ENCODE measurements around the gene KLHL18. TPM values are rescaled to one million over a fixed set of nuclear protein-coding genes. Genes with fewer than 3 reads are reported as not detected.

The KLHL18 gene
- total and polyA plus RNA-seq, 12 donors: 10.6 to 62.1 (median 28.3) TPM

GRCh38 chr3:47293822-47294221, 11.1 kb downstream of the KLHL18 start:
- H3K27ac ChIP-seq: no peak overlapping the region
- H3K27me3 ChIP-seq: no peaks in the 10 kb centered on the region
- peaks cover 9 to 51% of the 10 kb centered on the region in 2 donors for H3K4me1 ChIP-seq (replicated peaks in 1 of 2)
- no peak for TF ChIP-seq POLR2A (IDR thresholded peaks at IDR 0.05)
- TF ChIP-seq, protein P1, sequence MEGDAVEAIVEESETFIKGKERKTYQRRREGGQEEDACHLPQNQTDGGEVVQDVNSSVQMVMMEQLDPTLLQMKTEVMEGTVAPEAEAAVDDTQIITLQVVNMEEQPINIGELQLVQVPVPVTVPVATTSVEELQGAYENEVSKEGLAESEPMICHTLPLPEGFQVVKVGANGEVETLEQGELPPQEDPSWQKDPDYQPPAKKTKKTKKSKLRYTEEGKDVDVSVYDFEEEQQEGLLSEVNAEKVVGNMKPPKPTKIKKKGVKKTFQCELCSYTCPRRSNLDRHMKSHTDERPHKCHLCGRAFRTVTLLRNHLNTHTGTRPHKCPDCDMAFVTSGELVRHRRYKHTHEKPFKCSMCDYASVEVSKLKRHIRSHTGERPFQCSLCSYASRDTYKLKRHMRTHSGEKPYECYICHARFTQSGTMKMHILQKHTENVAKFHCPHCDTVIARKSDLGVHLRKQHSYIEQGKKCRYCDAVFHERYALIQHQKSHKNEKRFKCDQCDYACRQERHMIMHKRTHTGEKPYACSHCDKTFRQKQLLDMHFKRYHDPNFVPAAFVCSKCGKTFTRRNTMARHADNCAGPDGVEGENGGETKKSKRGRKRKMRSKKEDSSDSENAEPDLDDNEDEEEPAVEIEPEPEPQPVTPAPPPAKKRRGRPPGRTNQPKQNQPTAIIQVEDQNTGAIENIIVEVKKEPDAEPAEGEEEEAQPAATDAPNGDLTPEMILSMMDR (IDR thresholded peaks at IDR 0.05): no peak
- DNase-seq: no peak
- H3K4me3 ChIP-seq: no peak overlapping the region
- intact Hi-C loops (cut with DNase I): no loop called here
- no peaks in the 10 kb centered on the region for H3K36me3 ChIP-seq (replicated peaks in 1 of 2)
- no peaks in the 10 kb centered on the region for H3K9me3 ChIP-seq (replicated peaks in 1 of 3)
- WGBS, 4 donors: 74 to 81% (median 78%) methylated on average over 2 of the region's 2 CpGs

DNA sequence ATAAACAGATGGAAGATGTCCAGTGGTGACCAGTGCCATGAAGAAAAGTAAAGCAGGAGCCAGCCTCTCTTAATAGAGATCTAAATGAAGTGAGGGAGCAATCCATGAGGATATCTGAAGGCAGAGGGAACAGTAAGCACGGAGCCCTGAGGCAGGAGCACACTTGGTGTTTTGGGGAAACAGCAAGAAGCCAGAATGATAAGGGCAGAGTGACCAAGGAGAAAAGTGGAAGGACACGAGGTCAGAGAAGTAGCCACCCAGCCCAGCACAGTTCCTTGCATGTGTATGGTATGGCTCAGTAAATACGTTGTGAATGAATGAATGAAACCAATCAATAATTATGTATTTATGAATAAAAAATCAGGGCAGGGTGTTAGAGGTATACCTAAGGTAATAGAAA, 11.6 kb downstream of the KLHL18 start:
- H3K36me3 ChIP-seq (replicated peaks in 1 of 2): no peaks in the 10 kb centered on the region
- no peaks in the 10 kb centered on the region for H3K9me3 ChIP-seq (replicated peaks in 1 of 3)
- no peaks in the 10 kb centered on the region for H3K27me3 ChIP-seq
- H3K4me3 ChIP-seq: no peak overlapping the region
- no peak overlapping the region for H3K27ac ChIP-seq
- no peak for TF ChIP-seq POLR2A (IDR thresholded peaks at IDR 0.05)
- TF ChIP-seq, protein P1 (IDR thresholded peaks at IDR 0.05): no peak
- DNase-seq: peak in 1 of 7 donors; percentile 15
- peaks cover 5 to 45% of the 10 kb centered on the region in 2 donors for H3K4me1 ChIP-seq (replicated peaks in 1 of 2)
- WGBS, 4 donors: 72 to 90% (median 89%) methylated on average over 3 of the region's 3 CpGs
- intact Hi-C loops (cut with DNase I): no loop called here

DNA sequence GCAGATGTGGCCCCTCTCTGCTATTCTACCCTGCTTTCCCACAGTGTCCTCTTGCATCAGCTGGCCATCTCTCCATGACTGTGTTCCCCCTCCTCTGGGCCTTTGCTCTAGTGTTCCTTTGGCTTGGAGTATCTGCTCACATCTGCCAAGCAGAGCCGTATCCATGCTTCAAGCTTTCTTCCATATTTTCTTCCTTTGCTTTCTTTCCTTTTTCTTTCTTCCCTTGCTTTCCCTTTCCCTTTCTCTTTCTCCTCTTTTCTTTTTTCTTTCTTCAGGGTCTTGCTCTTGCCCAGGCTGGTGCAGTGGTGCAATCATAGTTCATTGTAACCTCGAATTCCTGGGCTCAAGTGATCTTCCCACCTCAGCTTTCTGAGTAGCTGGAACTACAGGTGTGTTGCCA, 12.6 kb downstream of the KLHL18 start:
- peaks cover 5 to 37% of the 10 kb centered on the region in 2 donors for H3K4me1 ChIP-seq (replicated peaks in 1 of 2)
- intact Hi-C loops (cut with DNase I): no loop called here
- no peak overlapping the region for H3K4me3 ChIP-seq
- no peaks in the 10 kb centered on the region for H3K27me3 ChIP-seq
- DNase-seq: no peak
- no peaks in the 10 kb centered on the region for H3K36me3 ChIP-seq (replicated peaks in 1 of 2)
- TF ChIP-seq, protein P1 (IDR thresholded peaks at IDR 0.05): no peak
- TF ChIP-seq POLR2A (IDR thresholded peaks at IDR 0.05): no peak
- 87 to 94% (median 91%) methylated on average over 2 of the region's 2 CpGs for WGBS, 4 donors
- no peaks in the 10 kb centered on the region for H3K9me3 ChIP-seq (replicated peaks in 1 of 3)
- H3K27ac ChIP-seq: no peak overlapping the region

GRCh38 chr3:47295976-47296375, 13.2 kb downstream of the KLHL18 start:
- Histone ChIP-seq H3K9me3 (replicated peaks in 1 of 3) (no peaks in the 10 kb centered on the region), H3K4me3 (no peak overlapping the region), H3K36me3 (replicated peaks in 1 of 2) (no peaks in the 10 kb centered on the region), H3K4me1 (replicated peaks in 1 of 2) (peaks cover 5 to 34% of the 10 kb centered on the region in 2 donors), H3K27ac (no peak overlapping the region), H3K27me3 (no peaks in the 10 kb centered on the region)
- TF ChIP-seq, protein P1 (IDR thresholded peaks at IDR 0.05): no peak
- TF ChIP-seq POLR2A (IDR thresholded peaks at IDR 0.05): no peak
- WGBS, 4 donors: 95 to 98% (median 96%) methylated on average over 6 of the region's 6 CpGs
- DNase-seq: peak in 1 of 7 donors; percentile 5
- intact Hi-C loops (cut with DNase I): no loop called here

Data from adrenal gland (tissue), 12 donors.